ENCODE data around the gene KRT32. TPM values are rescaled to one million over a fixed set of nuclear protein-coding genes. Genes with fewer than 3 reads are reported as not detected.

KRT32 gene
- total RNA-seq, 1 donor from 2014 or later: not detected

GRCh38 chr17:41413353-41413957 lies 53.7 kb downstream of the KRT32 start:
- no peak overlapping the region for H3K4me3 Mint-ChIP-seq
- no peaks in the 10 kb centered on the region for H3K27me3 Mint-ChIP-seq (ENCODE audit: low read depth)
- peaks cover 34% of the 10 kb centered on the region for H3K4me1 Mint-ChIP-seq
- H3K27ac Mint-ChIP-seq: no peak overlapping the region
- H3K9me3 Mint-ChIP-seq: no peaks in the 10 kb centered on the region
- TF ChIP-seq CTCF (IDR thresholded peaks at IDR 0.05; ENCODE audit: unreplicated experiment): no peak
- DNase-seq (ENCODE audit: low spot score in 2 of 2, unreplicated experiment in 2 of 2): no peak
- no peaks in the 10 kb centered on the region for H3K36me3 Mint-ChIP-seq

DNA sequence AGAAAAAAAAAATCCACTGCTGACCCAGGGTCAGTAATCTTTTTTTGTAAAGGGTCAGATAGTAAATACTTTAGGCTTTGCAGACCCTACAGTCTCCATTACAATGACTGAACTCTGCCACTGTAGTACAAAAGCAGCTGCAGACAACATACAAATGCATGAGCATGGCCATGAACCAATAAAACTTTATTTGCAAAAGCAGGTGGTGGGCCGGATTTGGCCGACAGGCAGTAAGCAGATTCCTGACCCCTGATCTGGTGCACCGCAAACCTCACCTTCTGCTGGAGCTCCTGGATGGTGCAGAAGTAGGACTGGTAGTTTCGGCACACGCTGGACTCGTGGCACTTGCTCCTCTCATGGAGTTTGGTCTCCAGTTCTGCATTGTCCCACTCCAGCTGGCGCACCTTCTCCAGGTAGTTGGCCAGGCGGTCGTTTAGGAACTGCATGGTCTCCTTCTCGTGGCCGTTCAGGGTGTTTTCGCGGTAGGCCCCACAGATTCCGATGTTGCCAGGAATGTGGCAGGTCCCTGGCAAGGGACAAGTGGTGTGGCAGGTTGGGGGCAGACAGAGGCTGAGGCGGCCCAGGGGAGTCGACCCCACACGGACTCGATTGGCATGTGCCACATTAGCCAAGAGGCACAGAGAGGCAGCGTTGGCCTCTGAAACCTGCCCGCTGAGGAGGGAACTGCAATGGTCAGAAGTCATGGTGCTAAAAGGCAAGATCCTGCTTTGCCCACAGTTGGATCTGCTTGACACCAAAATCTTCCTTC lies 55.9 kb downstream of the KRT32 start:
- Mint-ChIP-seq H3K4me1 (peaks cover 19% of the 10 kb centered on the region), H3K27ac (no peak overlapping the region), H3K9me3 (no peaks in the 10 kb centered on the region), H3K4me3 (no peak overlapping the region), H3K36me3 (no peaks in the 10 kb centered on the region), H3K27me3 (ENCODE audit: low read depth) (no peaks in the 10 kb centered on the region)
- no peak for DNase-seq (ENCODE audit: low spot score in 2 of 2, unreplicated experiment in 2 of 2)
- TF ChIP-seq CTCF (IDR thresholded peaks at IDR 0.05; ENCODE audit: unreplicated experiment): no peak

Small RNAs within 50 kb of the gene (microRNA-seq; reads per million reads assigned to microRNA genes)
- not detected for gene MIR6510

Other genes with a start within 250 kb of the KRT32 start
- not detected in 3 replicates for gene KRTAP9-2, start 240.7 kb downstream of the KRT32 start, total RNA-seq
- not detected in 3 replicates for gene KRTAP9-3, start 234.9 kb downstream of the KRT32 start, total RNA-seq
- gene KRTAP9-8, start 229.4 kb downstream of the KRT32 start, total RNA-seq: not detected in 3 replicates
- not detected in 3 replicates for gene KRTAP9-4, start 217.7 kb downstream of the KRT32 start, total RNA-seq
- gene KRTAP9-9, start 212.0 kb downstream of the KRT32 start, total RNA-seq: not detected in 3 replicates
- not detected in 3 replicates for gene KRTAP9-6, start 202.0 kb downstream of the KRT32 start, total RNA-seq
- gene KRTAP9-7, start 191.7 kb downstream of the KRT32 start, total RNA-seq: not detected in 3 replicates
- gene KRTAP29-1, start 164.5 kb downstream of the KRT32 start, total RNA-seq: not detected in 3 replicates
- gene KRTAP16-1, start 158.1 kb downstream of the KRT32 start, total RNA-seq: not detected in 3 replicates
- gene KRTAP17-1, start 151.7 kb downstream of the KRT32 start, total RNA-seq: not detected in 3 replicates
- gene KRT33A, start 116.6 kb downstream of the KRT32 start, total RNA-seq: not detected in 3 replicates
- not detected in 3 replicates for gene KRT33B, start 97.6 kb downstream of the KRT32 start, total RNA-seq
- not detected in 3 replicates for gene KRT34, start 85.1 kb downstream of the KRT32 start, total RNA-seq
- gene KRT31, start 69.8 kb downstream of the KRT32 start, total RNA-seq: not detected in 3 replicates
- gene KRT37, start 42.8 kb downstream of the KRT32 start, total RNA-seq: not detected in 3 replicates
- not detected in 3 replicates for gene KRT38, start 26.4 kb downstream of the KRT32 start, total RNA-seq
- gene KRT35, start 13.8 kb upstream of the KRT32 start, total RNA-seq: not detected in 3 replicates
- gene KRT36, start 22.5 kb upstream of the KRT32 start, total RNA-seq: not detected in 3 replicates
- gene KRT13, start 38.2 kb upstream of the KRT32 start, total RNA-seq: 5.3 to 7.0 TPM (median 6.3 TPM) in 3 replicates
- gene KRT15, start 51.5 kb upstream of the KRT32 start, total RNA-seq: 8.5 to 10.2 TPM (median 8.7 TPM) in 3 replicates
- gene KRT19, start 60.9 kb upstream of the KRT32 start, total RNA-seq: 366 to 377 TPM (median 368 TPM) in 3 replicates
- not detected in 3 replicates for gene KRT9, start 104.7 kb upstream of the KRT32 start, total RNA-seq
- gene KRT14, start 119.5 kb upstream of the KRT32 start, total RNA-seq: 0.45 TPM in 1 of 3 replicates, not detected in the others
- gene KRT16, start 145.4 kb upstream of the KRT32 start, total RNA-seq: 0.40 to 0.79 TPM (median 0.40 TPM) in 3 replicates
- gene KRT17, start 157.2 kb upstream of the KRT32 start, total RNA-seq: 221 to 238 TPM (median 232 TPM) in 3 replicates
- gene EIF1, start 221.5 kb upstream of the KRT32 start, total RNA-seq: 600 to 610 TPM (median 606 TPM) in 3 replicates
- not detected in 3 replicates for gene GAST, start 244.9 kb upstream of the KRT32 start, total RNA-seq

Measured in mesothelial cell of epicardium (in vitro differentiated cells).